GM18502 (cell line): ENCODE data around the gene SERPINB10.

ENCODE experiments used
- ATAC-seq: cut with Tn5 transposase; IDR thresholded peaks from one replicate; pipeline ENCODE4 v1.9.1; 2021; ENCODE audit warnings: mild to moderate bottlenecking; ENCODE audit not compliant: unreplicated experiment, poor library complexity

The SERPINB10 gene

GRCh38 chr18:63907664-63908063, at the start of gene SERPINB10:
Gene SERPINB10 (plus strand): TSS chr18:63907958. CDS start chr18:63915511, 7,553 bp downstream.
- ATAC-seq = peak; percentile 58

- ATAC-seq = no peak
Observed at GRCh38 chr18:63858456-63858855, 49.3 kb upstream of the SERPINB10 start.

DNA sequence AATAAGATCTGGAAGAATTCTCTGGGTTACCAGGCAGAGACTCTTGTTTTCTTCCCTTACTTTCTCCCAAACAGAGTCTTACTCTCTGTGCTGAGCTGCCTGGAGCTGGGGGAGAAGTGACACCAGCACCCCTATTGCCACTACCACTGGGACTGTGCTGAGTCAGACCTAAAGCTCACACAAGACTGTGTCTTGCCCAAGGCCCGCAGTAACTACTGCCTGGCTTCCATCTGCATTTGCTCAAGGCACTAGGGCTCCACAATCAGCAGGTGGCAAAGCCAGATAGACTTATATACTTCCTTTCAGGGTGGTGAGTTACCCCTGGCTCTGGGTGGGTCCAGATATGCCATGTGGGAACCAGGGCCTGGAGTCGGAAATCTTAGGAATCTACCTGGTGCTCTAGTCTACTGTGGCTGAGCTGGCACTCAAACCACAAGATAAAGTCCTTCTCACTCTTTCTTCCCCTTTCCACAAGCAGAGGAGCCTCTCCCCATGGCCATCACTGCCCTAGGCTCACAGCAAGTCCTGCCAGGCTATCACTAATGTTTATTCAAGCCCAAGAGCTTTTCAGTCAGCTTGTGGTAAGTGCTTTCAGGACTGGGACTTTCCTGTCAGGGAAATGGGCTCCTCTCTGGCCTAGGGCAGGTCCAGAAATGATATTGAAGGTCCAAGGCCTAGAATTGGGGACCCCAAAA, 47.8 kb upstream of the SERPINB10 start:
- no peak for ATAC-seq

DNA sequence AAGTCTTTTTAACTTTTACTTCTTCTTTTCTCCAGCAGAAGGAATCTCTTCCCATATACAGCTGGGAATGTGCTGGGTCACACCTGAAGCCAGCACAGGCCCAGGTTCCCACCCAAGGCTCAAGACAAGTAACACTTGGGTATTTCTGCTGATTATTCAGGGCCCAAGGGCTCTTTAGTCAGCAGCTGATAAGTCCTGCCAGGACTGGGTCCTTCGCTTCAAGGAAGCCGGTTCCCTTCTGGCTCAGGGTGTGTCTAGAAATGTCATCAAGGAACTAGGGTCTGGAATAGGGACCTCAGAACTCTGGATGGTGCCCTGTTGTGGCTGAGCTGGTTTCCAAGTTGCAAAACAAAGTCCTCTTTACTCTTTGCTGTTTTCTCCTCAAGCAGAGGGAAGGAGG, 47.2 kb upstream of the SERPINB10 start:
- ATAC-seq = no peak

GRCh38 chr18:63867368-63868125, 40.2 kb upstream of the SERPINB10 start:
- no peak for ATAC-seq

- ATAC-seq = no peak
Observed at GRCh38 chr18:63868546-63868945, 39.2 kb upstream of the SERPINB10 start.

DNA sequence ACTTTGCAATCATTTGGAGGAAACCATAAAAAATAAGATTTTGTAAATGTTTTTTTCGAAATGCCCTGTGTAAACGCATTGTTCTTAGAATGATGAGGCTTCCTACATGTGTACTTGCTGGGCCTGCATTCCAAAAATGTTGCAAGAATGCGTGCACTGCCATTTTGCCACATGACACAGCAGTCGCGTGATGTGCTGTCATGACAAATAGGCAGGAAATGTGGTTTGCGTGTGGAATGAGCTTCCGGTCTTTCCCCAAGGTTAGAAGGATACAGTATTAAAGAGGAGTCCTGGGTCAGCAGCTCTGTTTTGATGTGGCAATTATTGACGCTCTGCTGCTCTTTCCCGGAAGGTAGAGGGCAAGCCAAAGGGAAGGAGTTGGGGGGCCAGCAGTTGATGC, 38.4 kb upstream of the SERPINB10 start:
- no peak for ATAC-seq

DNA sequence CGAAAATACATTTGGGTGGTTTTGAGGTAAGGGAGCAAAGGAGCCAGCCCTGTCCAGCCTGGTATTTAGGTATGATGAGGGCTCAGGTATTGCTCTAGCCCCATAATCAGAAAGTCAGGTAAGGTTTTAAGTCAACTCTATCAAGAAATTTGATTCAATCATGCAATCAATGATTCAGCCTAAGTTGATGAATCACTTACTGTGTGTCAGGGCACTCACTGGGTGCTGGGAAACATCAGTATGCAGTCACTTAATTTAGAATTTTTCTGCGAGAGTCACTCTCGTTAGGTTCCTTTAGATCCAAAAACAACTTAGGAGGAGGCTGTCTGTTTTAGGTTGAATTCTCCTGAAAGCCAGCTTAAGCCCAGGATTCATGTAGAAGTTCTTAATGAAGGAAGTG, 37.9 kb upstream of the SERPINB10 start:
- no peak for ATAC-seq

DNA sequence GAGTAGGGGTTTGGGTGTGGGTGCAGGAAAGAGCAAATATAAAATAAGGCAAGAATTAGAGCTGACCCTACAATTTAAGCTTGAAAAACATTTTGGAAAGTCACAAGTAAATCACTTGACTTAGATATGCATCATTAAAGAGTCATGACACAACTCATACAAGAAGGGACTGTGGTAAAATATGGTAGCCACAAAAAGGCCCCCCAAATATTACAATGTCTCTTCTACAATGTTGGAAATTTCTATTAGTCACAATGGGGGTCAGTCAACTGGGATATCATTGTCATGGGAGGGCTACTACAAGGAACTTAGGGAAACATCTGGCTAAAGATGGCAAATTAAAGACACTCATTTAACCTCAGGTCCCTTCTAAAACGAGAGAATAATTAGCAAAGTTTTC, 35.9 kb upstream of the SERPINB10 start:
- no peak for ATAC-seq

- ATAC-seq = no peak
Observed at GRCh38 chr18:63872586-63872985, 35.2 kb upstream of the SERPINB10 start.

GRCh38 chr18:63878343-63878742, 29.4 kb upstream of the SERPINB10 start:
- ATAC-seq = no peak

- ATAC-seq = no peak
Observed at GRCh38 chr18:63878925-63879324, 28.8 kb upstream of the SERPINB10 start.

DNA sequence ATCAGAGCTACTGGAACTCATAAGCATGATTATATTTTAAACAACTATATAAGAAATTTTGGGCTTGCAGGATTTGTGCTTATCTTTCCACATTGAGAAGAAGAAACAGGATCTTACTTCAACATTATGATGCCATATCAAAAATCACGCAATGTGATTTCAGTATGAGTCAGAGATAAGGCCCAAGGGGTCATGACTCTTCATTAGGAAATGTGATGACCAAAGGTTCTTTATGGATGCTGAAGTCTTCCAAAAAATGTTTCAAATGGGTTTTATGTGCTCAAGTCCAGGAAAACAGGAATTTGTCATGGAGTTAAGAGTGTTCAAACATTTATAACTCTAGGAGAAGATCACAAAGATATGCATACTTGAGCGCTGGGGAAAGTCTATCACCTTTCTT, 28.0 kb upstream of the SERPINB10 start:
- no peak for ATAC-seq

DNA sequence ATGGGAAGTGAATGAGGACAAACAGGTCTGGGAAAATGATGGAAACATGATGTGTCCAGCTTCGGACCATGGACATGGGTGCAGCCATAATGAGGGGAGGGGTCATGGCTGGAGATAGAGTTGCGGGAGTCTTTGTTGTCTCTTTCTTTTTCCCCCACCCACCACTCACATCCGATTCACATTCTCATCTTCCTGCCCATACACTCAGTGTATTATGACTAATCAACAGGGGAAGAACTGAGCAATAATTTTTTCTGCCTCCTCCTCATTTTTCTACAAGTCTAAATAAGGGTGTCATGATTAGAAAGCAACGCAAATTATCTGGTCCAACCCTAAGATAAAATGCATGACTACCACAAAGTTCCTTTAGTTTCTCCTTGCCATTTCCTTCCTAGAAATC, 25.9 kb upstream of the SERPINB10 start:
- no peak for ATAC-seq

GRCh38 chr18:63882333-63883141, 25.2 kb upstream of the SERPINB10 start:
- ATAC-seq = no peak

DNA sequence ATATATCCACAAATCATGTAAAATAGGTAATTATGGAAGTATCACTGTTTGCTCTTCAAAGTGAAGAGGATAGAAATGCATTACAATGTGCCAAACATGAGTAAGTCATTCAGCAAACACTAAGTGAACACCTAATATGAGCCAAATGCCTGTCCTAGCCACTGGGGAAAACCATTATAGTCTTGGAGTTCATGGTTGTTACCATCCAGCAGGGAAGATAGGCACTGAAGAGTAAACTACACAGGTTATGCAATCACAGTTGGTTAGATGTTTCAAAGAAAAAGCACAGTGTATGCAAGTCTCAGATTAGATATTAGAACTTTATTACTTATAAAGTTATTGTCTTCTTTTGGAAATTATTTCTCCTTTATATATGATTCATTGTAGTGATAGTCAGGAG, 24.1 kb upstream of the SERPINB10 start:
- no peak for ATAC-seq

- no peak for ATAC-seq
Observed at GRCh38 chr18:63887424-63887823, 20.3 kb upstream of the SERPINB10 start, which contains the start of gene SERPINB2. Gene SERPINB2 (plus strand): TSS chr18:63887705. CDS start chr18:63891445, 3,740 bp downstream.

DNA sequence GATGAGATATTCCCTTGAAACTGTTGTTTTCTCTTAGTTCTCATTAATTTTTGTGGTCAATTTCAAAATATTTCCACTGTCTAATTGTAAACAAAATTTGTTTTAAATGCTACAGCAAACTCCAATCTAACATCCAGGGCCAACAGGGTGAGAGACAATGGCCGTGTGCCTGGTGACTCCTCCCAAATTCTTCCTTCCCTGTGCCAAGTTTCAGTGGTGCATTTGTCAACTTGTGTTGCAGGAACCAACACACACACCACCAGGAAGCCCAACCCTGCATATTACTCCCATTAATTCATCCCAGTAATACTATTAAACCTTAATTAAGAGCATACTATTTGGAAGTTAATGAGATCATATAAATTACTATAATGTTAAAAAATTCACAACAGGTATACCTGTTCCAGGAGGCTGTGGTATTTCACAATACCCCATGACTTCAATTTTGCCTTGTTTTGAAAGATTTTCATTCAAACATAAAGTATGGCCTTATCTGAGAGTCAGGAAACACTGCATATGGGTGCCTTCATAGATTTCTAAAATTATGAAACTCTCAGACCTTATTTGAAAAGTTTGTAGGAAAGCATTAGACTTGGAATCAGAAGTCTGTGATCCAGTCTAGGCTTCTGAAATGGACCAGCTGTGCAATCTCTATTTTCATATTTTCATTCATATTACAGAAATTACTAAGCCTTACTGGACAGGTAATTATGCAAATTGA, 19.1 kb upstream of the SERPINB10 start:
- ATAC-seq = no peak

- ATAC-seq = no peak
Observed at GRCh38 chr18:63889626-63890025, 18.1 kb upstream of the SERPINB10 start.

DNA sequence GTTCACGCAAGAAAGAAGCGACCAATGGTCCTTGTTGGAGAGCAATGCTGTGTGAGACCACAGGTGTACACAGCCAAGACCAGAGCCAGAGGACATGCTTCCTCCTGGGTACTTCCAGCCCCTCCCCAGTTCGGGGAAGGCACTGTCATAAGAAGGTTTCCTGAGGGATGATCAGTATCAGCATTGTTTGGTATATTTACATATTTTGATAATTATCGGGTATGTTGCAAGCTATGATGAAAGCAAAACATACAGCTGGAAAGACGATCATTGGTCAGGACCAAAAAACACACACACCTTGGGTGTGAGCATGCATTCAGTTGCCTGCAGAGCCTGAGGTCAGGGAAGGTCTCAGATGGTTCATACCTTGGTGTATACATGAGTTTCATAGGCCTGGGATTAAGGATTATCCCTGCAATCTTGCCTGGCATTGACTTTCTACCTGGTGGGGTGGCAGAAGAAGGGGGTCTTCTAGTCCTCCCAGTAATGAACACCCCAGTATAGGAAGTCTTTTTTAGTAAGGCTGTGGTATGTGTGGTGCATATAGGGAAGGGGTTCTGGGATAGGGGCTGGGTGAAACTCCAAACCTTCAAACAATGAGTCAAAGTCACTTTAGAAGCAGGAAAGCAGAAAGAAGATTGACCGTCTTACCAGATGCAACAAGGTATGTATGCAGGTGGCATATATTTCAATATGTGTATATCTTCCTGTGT, 17.4 kb upstream of the SERPINB10 start:
- no peak for ATAC-seq
